ENCODE data around the gene PICK1. TPM values are rescaled to one million over a fixed set of nuclear protein-coding genes. Genes with fewer than 3 reads are reported as not detected.
A peak's percentile ranks its signal among the peaks of the same experiment; 100 is the strongest.

PICK1 gene
- total RNA-seq, 1 donor from 2014 or later: 21.1 TPM

- H3K9me3 ChIP-seq (replicated peaks): no peaks in the 10 kb centered on the region
- peak; percentile 45 for DNase-seq
- peaks cover 25% of the 10 kb centered on the region for H3K4me1 ChIP-seq
- TF ChIP-seq CTCF (IDR thresholded peaks at IDR 0.05; ENCODE audit: borderline replicate concordance): no peak
- H3K27ac ChIP-seq (replicated peaks): peak overlapping the region; percentile 71
- intact Hi-C loops (cut with micrococcal nuclease): no loop called here
- H3K36me3 ChIP-seq: no peaks in the 10 kb centered on the region
- no peaks in the 10 kb centered on the region for H3K27me3 ChIP-seq (ENCODE audit: low read depth)
- peak overlapping the region; percentile 37 for H3K4me3 ChIP-seq
These were observed 40.7 kb upstream of the PICK1 start for GRCh38 chr22:38016182-38017151.

GRCh38 chr22:38017272-38017920 is 39.8 kb upstream of the PICK1 start:
- DNase-seq: peak; percentile 87
- intact Hi-C loops (cut with micrococcal nuclease): no loop called here
- no peak for TF ChIP-seq CTCF (IDR thresholded peaks at IDR 0.05; ENCODE audit: borderline replicate concordance)
- no peaks in the 10 kb centered on the region for H3K27me3 ChIP-seq (ENCODE audit: low read depth)
- no peaks in the 10 kb centered on the region for H3K36me3 ChIP-seq
- H3K4me1 ChIP-seq: peaks cover 25% of the 10 kb centered on the region
- H3K27ac ChIP-seq (replicated peaks): peak overlapping the region; percentile 71
- no peaks in the 10 kb centered on the region for H3K9me3 ChIP-seq (replicated peaks)
- H3K4me3 ChIP-seq: peak overlapping the region; percentile 37

GRCh38 chr22:38017939-38018885 is 39.0 kb upstream of the PICK1 start:
- peak overlapping the region; percentile 71 for H3K27ac ChIP-seq (replicated peaks)

GRCh38 chr22:38018938-38019827 is 38.0 kb upstream of the PICK1 start:
- TF ChIP-seq CTCF (IDR thresholded peaks at IDR 0.05; ENCODE audit: borderline replicate concordance): no peak
- no peak overlapping the region for H3K27ac ChIP-seq (replicated peaks)
- no peaks in the 10 kb centered on the region for H3K36me3 ChIP-seq
- DNase-seq: no peak
- peaks cover 25% of the 10 kb centered on the region for H3K4me1 ChIP-seq
- H3K9me3 ChIP-seq (replicated peaks): no peaks in the 10 kb centered on the region
- H3K4me3 ChIP-seq: no peak overlapping the region
- no peaks in the 10 kb centered on the region for H3K27me3 ChIP-seq (ENCODE audit: low read depth)
- intact Hi-C loops (cut with micrococcal nuclease): no loop called here

More at GRCh38 chr22:38017939-38018885, 39.0 kb upstream of the PICK1 start:
- Histone ChIP-seq H3K4me3 (no peak overlapping the region), H3K4me1 (peaks cover 25% of the 10 kb centered on the region), H3K9me3 (replicated peaks) (no peaks in the 10 kb centered on the region), H3K27me3 (ENCODE audit: low read depth) (no peaks in the 10 kb centered on the region), H3K36me3 (no peaks in the 10 kb centered on the region)
- intact Hi-C loops (cut with micrococcal nuclease): no loop called here
- TF ChIP-seq CTCF (IDR thresholded peaks at IDR 0.05; ENCODE audit: borderline replicate concordance): no peak
- DNase-seq: no peak

All from left ventricle myocardium inferior (tissue), 1 donor.